Medulla oblongata (tissue), 1 donor: Measurements from ENCODE around the gene ADCY5.
A peak's percentile ranks its signal among the peaks of the same experiment; 100 is the strongest.

ENCODE experiments used
- DNase-seq: peaks from one replicate; pipeline ENCODE4 v3.0.0-alpha.2; 2015; ENCODE audit errors: extremely low spot score

Gene ADCY5

DNA sequence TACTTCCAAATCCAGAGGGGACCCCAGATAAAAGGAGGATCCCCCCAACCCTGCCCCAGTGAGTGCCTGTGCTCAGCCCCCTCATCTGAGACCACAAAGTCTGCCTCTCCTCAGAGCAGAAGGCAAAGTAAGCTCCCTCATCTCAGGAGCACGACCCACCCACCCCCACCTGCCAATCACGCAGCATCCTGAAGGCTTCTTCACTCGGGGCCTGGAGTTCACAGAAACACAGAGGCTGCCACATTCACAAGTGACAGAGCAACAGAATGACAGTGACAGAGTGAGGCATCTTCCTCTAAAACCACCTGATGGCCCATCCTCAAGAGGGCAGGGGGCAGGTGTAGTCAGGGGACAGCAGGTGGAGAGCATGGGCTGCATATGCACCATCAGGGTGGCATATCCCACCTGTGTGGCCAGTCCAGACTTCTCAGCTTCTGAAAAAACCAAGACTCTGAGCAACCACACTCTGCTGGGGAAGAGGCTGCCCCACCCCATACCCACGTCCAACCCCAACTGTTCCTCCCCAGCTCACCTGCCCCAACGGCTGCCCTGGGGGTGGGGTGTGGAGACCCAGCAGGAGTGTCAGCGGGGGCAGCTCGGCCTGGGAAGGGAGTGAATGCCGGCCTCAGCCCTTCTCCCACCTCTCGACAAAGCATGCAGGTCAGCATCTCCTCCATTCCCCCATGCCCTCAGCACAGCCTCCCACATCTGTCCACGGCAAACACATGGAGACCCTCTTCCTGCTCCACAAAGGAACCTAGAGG is 19.3 kb downstream of the ADCY5 start:
- no peak for DNase-seq

DNA sequence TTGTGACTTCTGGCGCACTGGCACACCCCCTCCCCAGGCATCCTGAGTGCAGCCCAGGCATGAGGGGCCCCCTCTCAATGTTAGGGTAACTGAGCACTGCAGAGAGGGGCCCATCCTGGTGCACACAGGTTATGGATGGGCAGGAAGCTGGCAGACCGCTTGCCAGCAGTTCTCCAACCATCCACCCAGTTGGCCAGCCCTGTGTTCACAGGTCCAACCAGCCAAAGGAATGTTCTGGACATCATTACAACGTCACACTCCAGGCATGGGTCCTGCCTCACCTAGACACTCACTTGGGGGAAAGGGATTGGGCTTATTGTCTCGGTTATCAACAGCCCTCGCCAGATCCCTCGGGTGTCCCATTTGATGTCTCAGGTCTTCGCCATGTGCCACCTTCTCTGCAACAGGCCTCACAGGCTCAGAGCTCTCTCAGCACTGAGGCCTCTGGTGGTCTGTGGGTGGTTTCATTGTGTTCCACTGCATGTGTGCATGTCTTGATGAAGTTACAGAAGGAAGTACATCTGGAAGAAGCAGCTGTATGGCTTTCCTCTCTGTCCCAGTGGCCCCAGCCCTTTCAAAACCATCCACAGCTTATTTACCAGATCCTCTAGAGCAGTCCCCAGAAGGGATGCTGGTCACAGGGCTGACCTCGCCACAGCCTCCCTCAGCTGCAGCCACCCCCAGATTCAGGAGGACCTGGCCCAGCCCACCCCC is 23.7 kb downstream of the ADCY5 start:
- DNase-seq: peak; percentile 37

DNA sequence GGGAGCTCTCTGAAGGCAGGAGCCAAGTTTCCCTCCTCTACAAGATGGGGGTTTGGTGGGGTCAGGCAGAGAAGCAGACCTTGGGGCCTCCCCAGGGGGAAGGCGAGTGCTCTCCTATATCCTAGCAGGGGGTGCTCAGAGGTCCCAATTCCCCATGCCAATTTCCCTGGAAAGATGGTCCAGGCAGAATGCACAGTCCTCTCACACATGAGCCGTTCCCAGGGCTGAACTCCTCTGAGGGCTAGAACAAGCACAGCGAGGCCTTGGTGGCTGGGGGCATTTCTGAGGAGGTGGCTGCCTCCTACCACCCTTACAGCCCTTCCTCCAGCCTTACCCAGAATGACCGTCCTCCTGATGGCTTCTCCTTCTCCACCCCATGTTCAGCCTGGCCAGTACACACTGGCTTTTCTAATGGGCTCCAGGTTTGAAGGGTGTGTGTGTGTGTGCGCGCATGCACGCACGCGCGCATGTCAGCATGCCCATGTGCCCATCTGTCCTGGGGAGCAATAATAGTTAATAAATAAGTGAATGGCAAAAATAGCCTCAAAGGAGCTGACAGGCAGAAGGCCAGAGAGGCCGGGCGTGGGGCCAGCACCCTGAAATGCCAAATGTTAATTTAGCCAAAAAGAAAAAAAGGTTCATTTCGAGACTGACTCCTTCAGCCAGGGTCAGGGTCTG is 24.4 kb downstream of the ADCY5 start:
- DNase-seq: peak; percentile 37

DNA sequence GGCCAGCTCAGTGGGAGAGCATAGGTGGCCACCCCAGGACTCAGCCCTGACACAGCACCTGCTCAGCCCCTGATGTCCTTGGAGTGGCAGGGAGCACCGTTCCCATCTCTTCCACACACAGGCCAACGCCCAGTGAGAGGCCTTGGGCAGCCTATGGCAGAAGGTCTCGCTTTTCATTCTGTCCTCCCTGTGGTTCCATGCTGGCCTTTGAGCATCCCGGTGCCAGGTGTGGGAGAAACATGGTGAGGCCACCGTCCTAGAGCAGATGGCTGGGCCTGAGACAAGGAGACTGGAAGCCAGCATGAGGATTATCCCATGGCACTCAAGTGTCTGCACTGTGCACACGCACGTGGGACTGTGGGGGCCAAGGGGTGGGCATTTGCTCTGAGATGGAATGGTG is 25.1 kb downstream of the ADCY5 start:
- DNase-seq: no peak

DNA sequence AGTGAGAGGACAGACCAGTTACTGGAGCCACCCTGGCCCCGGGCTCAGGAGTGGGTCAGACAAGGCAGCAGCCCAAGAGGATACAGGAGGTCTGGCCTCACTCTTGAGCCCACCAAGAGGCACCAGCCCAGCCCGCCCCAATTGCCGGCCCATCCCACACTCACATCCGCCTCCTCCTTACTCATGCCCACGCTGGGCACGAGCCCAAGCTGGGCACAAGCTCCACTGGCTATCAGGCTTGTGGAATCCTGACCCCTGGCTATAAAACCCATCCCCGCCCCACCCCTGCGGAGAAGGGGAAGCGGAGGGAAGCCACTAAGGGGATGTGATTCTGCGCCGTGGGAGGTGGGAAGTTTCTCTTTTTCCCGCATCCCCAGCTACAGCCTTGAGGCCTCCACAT is 25.9 kb downstream of the ADCY5 start:
- DNase-seq: peak; percentile 63

DNA sequence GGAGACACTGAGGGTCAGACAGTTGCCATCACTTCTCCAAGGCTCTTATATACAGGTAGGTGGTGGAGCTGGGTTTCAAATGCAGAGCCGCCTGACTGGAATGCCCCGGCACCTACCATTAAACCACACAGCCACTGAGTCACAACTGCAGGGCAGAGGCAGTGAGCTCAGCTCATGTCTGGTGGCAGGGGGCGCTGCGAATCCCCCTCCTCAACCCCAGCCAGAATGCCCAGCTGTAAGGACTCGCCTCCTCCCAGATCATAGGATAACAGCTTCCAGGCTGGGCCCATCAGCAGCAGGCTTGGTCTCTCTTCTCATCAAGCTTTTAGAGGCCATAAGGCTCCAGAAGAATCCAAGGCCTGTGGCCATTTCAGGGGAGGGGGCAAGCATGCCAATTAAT is 26.4 kb downstream of the ADCY5 start:
- DNase-seq: no peak

DNA sequence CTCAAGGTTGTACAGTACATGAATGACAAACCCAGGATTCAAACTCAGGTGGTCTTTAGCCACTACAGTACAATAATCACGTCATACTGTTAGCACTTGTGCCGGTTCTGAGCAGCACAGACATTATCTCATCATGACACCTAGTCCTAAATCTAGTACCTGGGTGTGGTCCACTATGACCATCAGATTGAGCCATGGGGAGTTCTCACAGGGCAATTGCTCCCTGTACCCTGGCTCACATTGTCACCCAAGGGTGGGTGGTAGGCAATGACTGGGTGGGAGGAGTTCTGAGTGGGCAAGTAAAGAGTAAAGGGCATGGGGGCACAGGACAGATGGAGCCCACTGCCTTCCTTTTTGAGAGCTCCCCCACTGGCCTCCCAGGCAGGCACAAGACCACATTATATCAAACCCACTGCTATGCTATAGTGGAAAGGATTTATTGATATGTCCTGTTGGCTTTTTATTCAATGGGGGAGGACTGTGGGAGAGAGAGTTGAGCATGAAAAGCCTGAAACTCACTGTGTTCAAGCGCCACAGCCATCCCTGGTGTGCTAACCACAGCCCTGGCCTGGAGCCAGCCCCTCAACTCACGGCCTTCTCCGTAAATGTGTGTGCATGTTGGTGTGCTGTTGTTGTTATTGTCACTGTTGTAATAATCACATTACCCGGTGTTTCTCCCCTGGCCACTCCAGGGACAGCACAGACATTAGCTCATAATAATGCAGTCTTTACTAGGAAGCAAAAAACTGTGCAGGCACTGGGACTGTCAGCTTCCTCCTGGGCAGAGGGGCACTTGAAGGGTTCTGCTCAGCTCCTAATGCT is 27.3 kb downstream of the ADCY5 start:
- peak; percentile 58 for DNase-seq

DNA sequence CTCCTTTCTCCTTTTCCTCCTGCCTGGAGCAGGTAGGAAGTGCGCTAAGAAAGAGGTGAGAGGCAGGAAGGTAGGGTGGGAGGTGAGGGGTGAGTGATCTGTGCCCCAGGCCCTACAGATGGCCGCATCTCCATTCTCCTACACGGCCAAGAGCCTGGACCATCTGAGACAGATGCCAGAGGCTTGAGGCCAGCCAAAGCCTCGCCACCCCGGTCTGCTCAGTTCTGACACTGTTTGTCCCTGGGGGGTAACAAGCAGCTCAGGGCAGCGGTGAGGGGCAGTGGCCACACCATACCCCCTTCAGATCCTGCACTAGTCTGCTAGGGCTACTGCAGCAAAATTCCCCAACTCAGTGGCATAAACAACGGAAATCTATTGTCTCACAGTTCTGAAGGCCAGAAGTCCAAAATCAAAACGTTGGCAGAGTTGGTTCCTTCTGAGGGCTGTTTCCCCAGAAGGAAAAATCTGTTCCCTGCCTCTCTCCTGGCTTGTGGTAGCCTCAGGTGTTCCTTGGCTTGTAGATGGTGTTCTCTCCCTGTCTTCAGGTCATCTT is 28.4 kb downstream of the ADCY5 start:
- DNase-seq: no peak

DNA sequence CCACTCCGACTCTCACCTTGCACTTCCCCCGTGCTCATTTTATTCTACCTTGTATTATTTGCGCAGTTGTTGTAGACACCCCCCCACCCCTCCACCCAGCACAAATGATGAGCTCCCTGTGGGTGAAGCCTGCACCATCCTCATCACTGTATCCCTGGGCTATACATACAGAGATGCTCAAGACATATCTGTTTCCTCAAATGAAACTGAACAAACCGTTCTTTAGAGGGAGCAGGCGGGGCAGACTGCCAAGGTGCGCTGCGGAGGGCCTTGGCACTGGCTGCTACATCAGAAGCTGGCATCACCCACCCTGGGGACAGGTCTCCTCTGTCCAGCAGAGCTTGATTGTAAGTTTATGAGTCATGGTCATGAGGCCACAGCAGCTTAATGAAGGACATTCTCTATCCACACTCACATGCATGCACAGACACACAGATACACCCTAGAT is 29.0 kb downstream of the ADCY5 start:
- peak; percentile 83 for DNase-seq

DNA sequence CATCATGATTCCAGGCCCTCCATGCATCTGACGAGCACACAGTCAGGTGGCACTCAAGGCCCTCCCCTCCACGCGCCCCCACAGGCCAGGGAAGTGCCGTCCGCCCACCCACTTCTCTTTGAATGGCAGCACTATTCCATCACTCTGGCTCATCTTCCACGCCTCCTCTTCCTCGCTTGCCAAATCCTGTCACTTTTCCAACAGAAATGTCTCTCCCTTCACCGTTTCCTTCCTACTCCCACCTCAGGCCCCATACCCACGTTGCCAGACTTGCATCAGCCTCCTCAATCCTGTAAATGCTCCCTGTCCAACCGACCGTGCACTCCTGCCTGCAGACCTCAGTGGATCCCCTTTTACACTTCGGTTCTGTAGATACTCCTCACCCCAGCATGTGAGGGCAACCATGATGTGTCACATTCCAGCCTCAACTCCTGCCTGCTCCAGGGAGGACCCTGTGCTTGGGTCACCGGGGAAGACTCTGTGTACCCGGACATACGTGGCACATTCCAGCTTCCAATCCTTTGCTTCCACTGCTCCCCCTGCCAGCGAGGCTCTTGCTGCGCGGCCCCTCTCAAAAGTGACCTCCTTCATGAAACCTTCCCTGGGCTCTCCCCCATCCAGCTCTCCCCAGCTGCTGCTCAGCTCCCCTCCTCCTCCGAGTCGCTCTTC is 29.6 kb downstream of the ADCY5 start:
- DNase-seq: no peak

DNA sequence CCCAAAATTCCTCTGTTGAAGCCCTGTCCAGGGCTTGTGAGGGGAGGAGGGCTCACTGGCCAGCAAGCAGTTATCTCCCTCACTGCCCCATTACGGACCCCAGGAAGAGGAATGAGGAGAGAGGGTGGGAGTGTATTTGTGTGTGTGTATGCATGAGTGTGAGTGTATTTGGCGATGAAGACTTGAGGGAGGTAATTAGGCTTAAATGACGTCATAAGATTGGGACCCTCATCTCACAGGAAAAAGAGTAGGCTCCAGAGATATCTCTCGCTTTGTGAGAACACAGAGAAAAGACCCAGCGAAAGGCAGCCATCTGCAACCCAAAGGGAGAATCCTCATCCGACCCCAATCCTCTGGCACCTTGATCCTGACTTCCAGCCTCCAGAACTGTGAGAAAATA is 32.2 kb downstream of the ADCY5 start:
- no peak for DNase-seq

DNA sequence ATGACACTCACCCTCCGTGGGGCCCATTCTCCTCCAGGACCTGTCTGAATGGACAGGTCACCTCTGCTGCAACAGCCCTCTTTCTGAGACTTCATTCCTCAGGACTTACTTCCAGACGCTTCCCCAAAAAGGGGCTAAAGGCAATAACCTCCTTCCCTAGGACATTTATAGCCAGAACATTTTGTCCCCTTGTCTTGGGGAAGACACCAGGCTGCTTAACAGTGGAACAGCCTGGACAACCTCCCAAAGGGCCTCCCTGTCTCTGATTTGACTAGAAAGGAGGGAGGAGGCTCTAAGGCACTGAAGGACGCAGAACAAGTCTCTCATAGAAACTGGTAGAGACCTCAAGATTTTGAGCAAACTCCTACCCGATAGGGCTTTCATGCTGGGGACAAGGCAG is 32.7 kb downstream of the ADCY5 start:
- no peak for DNase-seq

DNA sequence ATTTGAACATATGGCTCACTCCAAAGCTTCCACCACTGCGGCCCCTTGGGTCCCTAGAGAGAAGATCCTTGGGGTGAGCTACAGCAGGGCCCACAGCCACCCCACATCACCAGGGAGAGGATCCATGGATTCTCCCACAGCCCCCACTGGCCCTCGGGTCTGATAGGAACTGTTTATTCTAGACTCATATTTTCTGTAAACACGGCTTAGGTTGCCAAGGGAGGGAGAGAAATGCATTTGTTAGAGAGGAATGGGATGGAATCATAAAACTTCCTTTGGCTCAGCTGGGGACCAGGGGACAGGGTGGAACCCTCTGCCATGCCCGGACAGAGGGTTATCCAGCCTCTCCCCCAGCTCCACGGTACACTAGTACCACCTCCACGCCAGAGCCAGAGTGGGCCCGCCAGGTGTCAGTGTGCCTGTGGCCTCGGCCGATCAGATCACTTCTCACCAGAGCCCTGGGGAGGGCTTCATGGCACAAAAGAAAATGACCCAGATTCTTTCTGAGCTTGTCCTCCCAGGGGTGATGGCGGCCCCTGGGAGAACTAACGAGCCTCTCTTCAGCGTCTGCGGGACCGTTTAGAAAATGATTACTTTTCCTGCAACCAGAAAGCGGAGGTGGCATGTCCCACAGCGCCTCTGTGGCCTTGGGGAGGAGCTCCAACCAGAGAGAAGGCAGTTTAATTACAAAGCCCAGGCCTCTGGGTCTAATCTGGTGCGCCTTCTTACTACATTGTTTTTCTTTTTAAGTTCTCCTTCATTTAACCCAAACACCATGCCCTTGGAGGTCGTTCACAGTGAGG is 33.7 kb downstream of the ADCY5 start:
- DNase-seq: no peak

DNA sequence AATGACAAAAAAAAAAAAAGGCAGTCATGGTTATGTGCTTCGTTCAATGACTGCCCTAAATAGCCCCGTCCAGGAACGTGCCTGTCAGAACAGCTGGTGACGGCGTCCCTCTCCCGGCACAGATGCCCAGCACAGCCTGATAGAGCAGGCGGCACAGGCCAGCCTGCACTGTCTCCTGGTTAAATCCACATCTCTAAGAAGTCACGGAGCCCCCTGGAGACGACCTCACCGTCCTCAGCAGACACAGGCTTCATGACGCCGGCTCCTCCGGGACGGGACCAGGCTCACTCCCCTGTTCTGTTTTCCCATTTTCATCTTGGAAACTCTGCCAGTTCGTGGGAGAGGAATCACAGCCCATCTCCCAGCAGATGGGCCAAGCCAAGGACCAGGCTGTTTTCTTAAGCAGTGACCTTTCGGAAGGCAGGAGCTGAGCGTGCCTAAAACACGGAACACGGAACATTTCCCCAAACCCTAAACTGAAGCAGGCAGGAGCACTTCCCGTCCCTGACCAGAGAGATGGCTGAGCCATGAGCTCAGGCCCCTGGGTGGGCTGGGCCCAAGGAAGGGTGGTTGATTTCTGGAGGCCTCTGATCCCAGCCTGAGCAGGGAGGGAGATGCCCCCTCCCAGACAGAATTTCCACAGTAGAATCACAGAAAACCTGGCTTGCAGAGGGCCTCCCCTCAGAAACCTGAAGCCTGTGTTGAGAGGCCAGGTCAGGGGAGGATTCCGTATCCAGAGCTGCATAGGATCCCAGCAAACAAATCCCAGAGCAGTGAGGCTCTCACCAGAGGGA is 35.9 kb downstream of the ADCY5 start:
- DNase-seq: peak; percentile 69

DNA sequence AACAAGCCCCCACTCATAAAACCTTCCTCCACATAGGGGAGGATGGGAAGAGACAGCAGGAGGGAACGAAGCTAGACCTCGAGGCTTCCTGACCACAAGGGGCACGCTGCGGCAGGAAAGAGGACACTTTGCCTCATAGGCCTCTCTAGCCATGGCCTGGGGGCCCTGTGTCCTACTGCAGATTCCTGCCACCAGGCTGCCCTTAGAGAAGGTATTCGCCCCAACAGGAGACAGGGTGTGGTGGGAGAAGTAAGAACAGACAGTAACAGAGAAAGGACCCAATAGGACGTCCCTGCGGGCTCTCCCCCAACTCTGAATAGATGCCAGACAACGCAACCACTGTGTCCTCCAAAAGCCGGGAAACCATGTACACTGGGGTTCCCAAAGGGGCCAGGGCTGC is 36.8 kb downstream of the ADCY5 start:
- no peak for DNase-seq

DNA sequence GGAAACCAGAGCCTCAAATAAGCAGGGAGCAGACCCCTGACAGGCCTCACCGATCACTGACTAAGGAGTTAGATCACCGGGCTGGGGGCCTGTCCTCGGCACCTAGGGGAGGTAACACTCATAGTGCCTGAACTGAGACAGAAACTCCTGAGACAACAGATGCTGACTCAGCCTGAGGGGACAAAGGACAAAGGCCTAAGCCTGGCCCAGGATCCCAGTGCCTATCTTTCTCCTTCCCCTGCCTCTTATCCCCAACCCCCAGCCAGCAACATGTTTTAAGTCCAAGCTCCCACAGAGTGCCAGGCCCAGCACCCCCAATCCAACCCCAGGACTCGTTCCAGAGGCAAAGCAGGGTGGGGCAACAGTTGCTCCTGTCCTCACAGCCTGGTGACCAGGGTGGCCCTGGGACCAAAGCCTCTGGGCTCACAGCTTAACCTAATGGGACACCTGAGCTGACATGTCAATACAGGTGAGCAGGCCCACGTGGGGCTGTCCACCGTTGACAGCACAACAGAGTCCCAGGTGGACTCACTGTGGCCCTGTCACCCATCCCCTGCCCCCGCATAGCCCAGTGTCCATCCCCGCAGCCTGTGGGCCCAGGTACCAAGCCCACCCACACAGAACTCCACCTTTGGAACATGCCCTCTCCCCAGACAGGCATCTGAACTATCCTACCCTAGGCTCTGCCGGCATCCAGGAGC is 37.4 kb downstream of the ADCY5 start:
- peak; percentile 53 for DNase-seq

DNA sequence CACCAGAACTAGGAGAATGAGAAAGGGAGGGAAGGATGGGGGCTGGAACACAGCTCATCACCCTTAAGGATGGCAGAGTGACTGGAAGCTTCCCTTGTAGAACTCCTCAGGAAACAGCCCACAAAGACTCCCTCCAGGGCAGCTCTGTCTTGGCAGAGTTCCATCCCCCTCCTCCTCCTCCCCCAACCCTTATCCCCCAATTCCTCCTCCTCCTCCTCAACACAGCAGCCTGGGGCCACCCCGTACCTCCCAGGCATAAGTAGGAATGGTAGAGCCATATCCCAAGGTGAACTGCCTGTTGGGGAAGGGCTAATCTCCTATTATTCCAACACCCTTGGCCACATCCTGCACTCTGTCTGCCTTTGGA is 38.8 kb downstream of the ADCY5 start:
- DNase-seq: no peak

DNA sequence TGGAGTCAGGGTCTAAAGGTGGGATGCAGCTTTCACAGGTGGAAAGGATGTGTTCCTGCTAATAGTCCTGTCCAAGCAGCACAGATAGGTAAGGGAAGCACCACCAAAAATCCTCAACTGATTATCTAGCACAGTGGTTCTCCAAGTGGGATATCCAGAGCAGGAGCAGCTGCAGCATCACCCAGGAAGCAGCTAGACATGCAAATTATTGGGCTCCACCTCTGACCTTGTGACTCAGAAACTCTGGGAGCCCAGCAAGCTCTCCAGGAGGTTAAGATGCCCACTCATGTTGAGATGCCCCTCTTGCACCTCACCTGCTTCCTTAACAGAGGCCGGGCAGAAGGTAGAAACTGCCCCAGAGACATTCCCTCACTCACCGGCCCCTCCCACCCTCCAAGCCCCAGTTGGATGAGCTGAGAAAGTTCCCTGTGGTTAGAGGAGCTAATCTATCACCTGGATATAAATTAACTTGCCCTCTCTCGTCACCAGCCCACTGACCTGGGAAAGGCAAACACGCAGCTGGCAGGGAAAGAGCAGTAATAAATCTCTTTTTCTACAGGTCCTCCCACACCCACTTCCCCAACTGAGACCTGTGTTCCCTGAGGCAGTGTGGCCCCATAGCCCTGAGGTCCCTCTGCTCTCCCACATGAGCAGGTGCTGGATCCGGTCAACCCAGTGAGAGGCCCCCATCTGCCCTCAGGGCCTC is 39.3 kb downstream of the ADCY5 start:
- no peak for DNase-seq
